ENCODE data around the gene EMD. TPM values are rescaled to one million over a fixed set of nuclear protein-coding genes. Genes with fewer than 3 reads are reported as not detected.
A peak's percentile ranks its signal among the peaks of the same experiment; 100 is the strongest.

EMD gene
- total RNA-seq, 2 experiments from 2014 or later = 62.7 to 70.0 TPM

- Mint-ChIP-seq H3K36me3 (ENCODE audit: low read depth) (peaks cover 6% of the 10 kb centered on the region), H3K27ac (peak overlapping the region; percentile 24), H3K9me3 (no peaks in the 10 kb centered on the region), H3K4me1 (ENCODE audit: low read depth) (peaks cover 19% of the 10 kb centered on the region), H3K27me3 (ENCODE audit: low read depth) (no peaks in the 10 kb centered on the region), H3K4me3 (no peak overlapping the region)
- CTCF ChIA-PET = interaction anchor here (1.6 kb wide), 1 partner anchor 29 kb away, joined by 3 read pairs; no protein-coding TSS in a partner anchor
- no peak for DNase-seq
- intact Hi-C loops (cut with micrococcal nuclease) = no loop called here
Observed at GRCh38 chrX:154350429-154351182, 28.5 kb upstream of the EMD start.

- Mint-ChIP-seq H3K36me3 (ENCODE audit: low read depth) (peaks cover 7% of the 10 kb centered on the region), H3K27me3 (ENCODE audit: low read depth) (no peaks in the 10 kb centered on the region), H3K4me3 (no peak overlapping the region), H3K4me1 (ENCODE audit: low read depth) (peaks cover 19% of the 10 kb centered on the region), H3K9me3 (no peaks in the 10 kb centered on the region), H3K27ac (peak overlapping the region; percentile 61)
- intact Hi-C loops (cut with micrococcal nuclease) = no loop called here
- no peak for DNase-seq
- CTCF ChIA-PET = no interaction called here
Observed at GRCh38 chrX:154351183-154352011, 27.7 kb upstream of the EMD start.

- Mint-ChIP-seq H3K27me3 (ENCODE audit: low read depth) (no peaks in the 10 kb centered on the region), H3K9me3 (no peaks in the 10 kb centered on the region), H3K36me3 (ENCODE audit: low read depth) (peaks cover 8% of the 10 kb centered on the region), H3K4me3 (no peak overlapping the region), H3K27ac (no peak overlapping the region), H3K4me1 (ENCODE audit: low read depth) (peaks cover 19% of the 10 kb centered on the region)
- CTCF ChIA-PET = no interaction called here
- DNase-seq = no peak
- intact Hi-C loops (cut with micrococcal nuclease) = no loop called here
Observed at GRCh38 chrX:154352012-154352401, 27.1 kb upstream of the EMD start.

- Mint-ChIP-seq H3K4me3 (no peak overlapping the region), H3K4me1 (ENCODE audit: low read depth) (peaks cover 15% of the 10 kb centered on the region)
Observed at GRCh38 chrX:154352466-154352865, 26.6 kb upstream of the EMD start.

GRCh38 chrX:154353172-154353843 lies 25.8 kb upstream of the EMD start:
- intact Hi-C loops (cut with micrococcal nuclease) = no loop called here
- no peak overlapping the region for H3K27ac Mint-ChIP-seq
- DNase-seq = no peak
- peaks cover 3% of the 10 kb centered on the region for H3K36me3 Mint-ChIP-seq (ENCODE audit: low read depth)
- H3K27me3 Mint-ChIP-seq (ENCODE audit: low read depth) = no peaks in the 10 kb centered on the region
- H3K4me1 Mint-ChIP-seq (ENCODE audit: low read depth) = peaks cover 14% of the 10 kb centered on the region
- no peaks in the 10 kb centered on the region for H3K9me3 Mint-ChIP-seq
- CTCF ChIA-PET = no interaction called here
- H3K4me3 Mint-ChIP-seq = no peak overlapping the region

More at GRCh38 chrX:154352466-154352865, 26.6 kb upstream of the EMD start:
- no peaks in the 10 kb centered on the region for H3K9me3 Mint-ChIP-seq
- intact Hi-C loops (cut with micrococcal nuclease) = no loop called here
- H3K27me3 Mint-ChIP-seq (ENCODE audit: low read depth) = no peaks in the 10 kb centered on the region
- H3K27ac Mint-ChIP-seq = no peak overlapping the region
- no peak for DNase-seq
- H3K36me3 Mint-ChIP-seq (ENCODE audit: low read depth) = peaks cover 6% of the 10 kb centered on the region
- CTCF ChIA-PET = no interaction called here

GRCh38 chrX:154354013-154354412 lies 25.1 kb upstream of the EMD start:
- DNase-seq = no peak
- Mint-ChIP-seq H3K4me1 (ENCODE audit: low read depth) (peaks cover 16% of the 10 kb centered on the region), H3K27ac (no peak overlapping the region), H3K27me3 (ENCODE audit: low read depth) (no peaks in the 10 kb centered on the region), H3K36me3 (ENCODE audit: low read depth) (peaks cover 6% of the 10 kb centered on the region), H3K4me3 (no peak overlapping the region), H3K9me3 (no peaks in the 10 kb centered on the region)
- intact Hi-C loops (cut with micrococcal nuclease) = no loop called here
- CTCF ChIA-PET = no interaction called here

GRCh38 chrX:154354516-154354915 lies 24.6 kb upstream of the EMD start:
- intact Hi-C loops (cut with micrococcal nuclease) = no loop called here
- no peaks in the 10 kb centered on the region for H3K9me3 Mint-ChIP-seq
- no peak overlapping the region for H3K4me3 Mint-ChIP-seq
- DNase-seq = no peak
- CTCF ChIA-PET = no interaction called here
- H3K27ac Mint-ChIP-seq = no peak overlapping the region
- H3K27me3 Mint-ChIP-seq (ENCODE audit: low read depth) = no peaks in the 10 kb centered on the region
- H3K36me3 Mint-ChIP-seq (ENCODE audit: low read depth) = peaks cover 6% of the 10 kb centered on the region
- peaks cover 15% of the 10 kb centered on the region for H3K4me1 Mint-ChIP-seq (ENCODE audit: low read depth)

GRCh38 chrX:154355094-154355775 lies 23.9 kb upstream of the EMD start:
- CTCF ChIA-PET = no interaction called here
- H3K9me3 Mint-ChIP-seq = no peaks in the 10 kb centered on the region
- H3K36me3 Mint-ChIP-seq (ENCODE audit: low read depth) = peaks cover 6% of the 10 kb centered on the region
- intact Hi-C loops (cut with micrococcal nuclease) = no loop called here
- DNase-seq = no peak
- H3K27me3 Mint-ChIP-seq (ENCODE audit: low read depth) = no peaks in the 10 kb centered on the region
- no peak overlapping the region for H3K4me3 Mint-ChIP-seq
- H3K4me1 Mint-ChIP-seq (ENCODE audit: low read depth) = peaks cover 15% of the 10 kb centered on the region
- no peak overlapping the region for H3K27ac Mint-ChIP-seq

- Mint-ChIP-seq H3K4me1 (ENCODE audit: low read depth) (peaks cover 15% of the 10 kb centered on the region), H3K4me3 (no peak overlapping the region), H3K27me3 (ENCODE audit: low read depth) (no peaks in the 10 kb centered on the region), H3K9me3 (no peaks in the 10 kb centered on the region), H3K36me3 (ENCODE audit: low read depth) (peaks cover 7% of the 10 kb centered on the region), H3K27ac (no peak overlapping the region)
- intact Hi-C loops (cut with micrococcal nuclease) = no loop called here
- DNase-seq = no peak
- CTCF ChIA-PET = no interaction called here
Observed at GRCh38 chrX:154355776-154356140, 23.3 kb upstream of the EMD start.

GRCh38 chrX:154356596-154356995 lies 22.5 kb upstream of the EMD start:
- Mint-ChIP-seq H3K36me3 (ENCODE audit: low read depth) (peaks cover 7% of the 10 kb centered on the region), H3K4me1 (ENCODE audit: low read depth) (peaks cover 12% of the 10 kb centered on the region), H3K4me3 (no peak overlapping the region), H3K27me3 (ENCODE audit: low read depth) (no peaks in the 10 kb centered on the region), H3K9me3 (no peaks in the 10 kb centered on the region), H3K27ac (no peak overlapping the region)
- CTCF ChIA-PET = no interaction called here
- no peak for DNase-seq
- intact Hi-C loops (cut with micrococcal nuclease) = no loop called here

GRCh38 chrX:154357205-154357604 lies 21.9 kb upstream of the EMD start:
- intact Hi-C loops (cut with micrococcal nuclease) = no loop called here
- no peaks in the 10 kb centered on the region for H3K27me3 Mint-ChIP-seq (ENCODE audit: low read depth)
- peaks cover 9% of the 10 kb centered on the region for H3K4me1 Mint-ChIP-seq (ENCODE audit: low read depth)
- H3K27ac Mint-ChIP-seq = no peak overlapping the region
- H3K4me3 Mint-ChIP-seq = no peak overlapping the region
- CTCF ChIA-PET = no interaction called here
- DNase-seq = no peak
- peaks cover 7% of the 10 kb centered on the region for H3K36me3 Mint-ChIP-seq (ENCODE audit: low read depth)
- H3K9me3 Mint-ChIP-seq = no peaks in the 10 kb centered on the region

GRCh38 chrX:154358011-154358410 lies 21.1 kb upstream of the EMD start:
- Mint-ChIP-seq H3K27ac (peak overlapping the region; percentile 63), H3K4me3 (no peak overlapping the region), H3K4me1 (ENCODE audit: low read depth) (peaks cover 10% of the 10 kb centered on the region), H3K27me3 (ENCODE audit: low read depth) (no peaks in the 10 kb centered on the region), H3K36me3 (ENCODE audit: low read depth) (peaks cover 9% of the 10 kb centered on the region), H3K9me3 (no peaks in the 10 kb centered on the region)
- no peak for DNase-seq
- intact Hi-C loops (cut with micrococcal nuclease) = no loop called here
- CTCF ChIA-PET = no interaction called here

Data from activated naive CD4-positive, alpha-beta T cell treated with anti-CD3 and anti-CD28 coated beads for 36 hours (primary cell).